Astrocyte (in vitro differentiated cells and primary cell): Measurements from ENCODE around the gene AGPAT3.

ENCODE experiments used
- CTCF ChIP-seq: IDR thresholded peaks from 2 replicates; pipeline ENCODE4 v1.5.1; 2011; ENCODE audit warnings: low read depth, mild to moderate bottlenecking, inconsistent platforms, low read length, moderate library complexity; ENCODE audit not compliant: insufficient read depth
- EZH2 ChIP-seq: IDR thresholded peaks from 2 replicates; pipeline ENCODE4 v1.6.1; 2012; ENCODE audit warnings: mild to moderate bottlenecking, low read length, inconsistent platforms; ENCODE audit not compliant: insufficient read depth

- no peak for TF ChIP-seq CTCF
- no peak for TF ChIP-seq EZH2
Measured at GRCh38 chr21:43974791-43975468, 109.9 kb downstream of the AGPAT3 start.
